ENCODE measurements around the gene ERN1. TPM values are rescaled to one million over a fixed set of nuclear protein-coding genes. Genes with fewer than 3 reads are reported as not detected.

ERN1 gene
- polyA plus RNA-seq, 1 donor from 2014 or later = 2.3 TPM

GRCh38 chr17:64048805-64049204, 81.1 kb downstream of the ERN1 start:
- no peak overlapping the region for H3K4me3 ChIP-seq (ENCODE audit: low read length)
- H4K20me1 ChIP-seq (ENCODE audit: insufficient read depth) = no peaks in the 10 kb centered on the region
- H3K36me3 ChIP-seq (ENCODE audit: insufficient read depth, low read length) = no peaks in the 10 kb centered on the region
- H3K79me2 ChIP-seq (replicated peaks; ENCODE audit: insufficient read depth, low read length) = no peaks in the 10 kb centered on the region
- H3K4me2 ChIP-seq (ENCODE audit: low read length) = no peak overlapping the region
- no peaks in the 10 kb centered on the region for H3K27me3 ChIP-seq (ENCODE audit: insufficient read depth, low read depth, low read length)
- H3F3A ChIP-seq (ENCODE audit: insufficient read depth, low read length, poor library complexity, severe bottlenecking) = no peaks in the 10 kb centered on the region
- no peaks in the 10 kb centered on the region for H3K9me2 ChIP-seq (ENCODE audit: insufficient read depth, low read length)
- no peak overlapping the region for H2AFZ ChIP-seq (ENCODE audit: low read depth, low read length)
- H3K9ac ChIP-seq (ENCODE audit: low read length) = no peak overlapping the region
- no peaks in the 10 kb centered on the region for H3K9me3 ChIP-seq (ENCODE audit: low read length)
- no peak overlapping the region for H3K27ac ChIP-seq (ENCODE audit: low read length)
- TF ChIP-seq SMC3 (conservative IDR thresholded peaks at IDR 0.05; ENCODE audit: poor library complexity) = no peak
- no peak for TF ChIP-seq CTCF (IDR thresholded peaks at IDR 0.05; ENCODE audit: poor library complexity, severe bottlenecking)
- TF ChIP-seq RAD21 (conservative IDR thresholded peaks at IDR 0.05) = no peak
- no peak for TF ChIP-seq EP300 (conservative IDR thresholded peaks at IDR 0.05; ENCODE audit: poor library complexity, severe bottlenecking)
- TF ChIP-seq TAF1 (IDR thresholded peaks at IDR 0.05; ENCODE audit: low read depth) = no peak

- Histone ChIP-seq H3K79me2 (replicated peaks; ENCODE audit: insufficient read depth, low read length) (no peaks in the 10 kb centered on the region), H3K36me3 (ENCODE audit: insufficient read depth, low read length) (no peaks in the 10 kb centered on the region), H3K4me3 (ENCODE audit: low read length) (no peak overlapping the region), H3K9me3 (ENCODE audit: low read length) (no peaks in the 10 kb centered on the region), H3K27ac (ENCODE audit: low read length) (no peak overlapping the region), H3F3A (ENCODE audit: insufficient read depth, low read length, poor library complexity, severe bottlenecking) (no peaks in the 10 kb centered on the region), H4K20me1 (ENCODE audit: insufficient read depth) (no peaks in the 10 kb centered on the region), H2AFZ (ENCODE audit: low read depth, low read length) (no peak overlapping the region), H3K4me2 (ENCODE audit: low read length) (no peak overlapping the region), H3K9me2 (ENCODE audit: insufficient read depth, low read length) (no peaks in the 10 kb centered on the region), H3K9ac (ENCODE audit: low read length) (no peak overlapping the region), H3K27me3 (ENCODE audit: insufficient read depth, low read depth, low read length) (no peaks in the 10 kb centered on the region)
- TF ChIP-seq POLR2AphosphoS5 (IDR thresholded peaks at IDR 0.05) = no peak
- TF ChIP-seq EZH2 (IDR thresholded peaks at IDR 0.05; ENCODE audit: borderline replicate concordance, insufficient read depth, low read length, poor library complexity, severe bottlenecking) = no peak
- no peak for TF ChIP-seq TAF1 (IDR thresholded peaks at IDR 0.05; ENCODE audit: low read depth)
- no peak for TF ChIP-seq REST (IDR thresholded peaks at IDR 0.05; ENCODE audit: borderline replicate concordance)
- TF ChIP-seq CTCF (IDR thresholded peaks at IDR 0.05; ENCODE audit: poor library complexity, severe bottlenecking) = no peak
- no peak for TF ChIP-seq RAD21 (conservative IDR thresholded peaks at IDR 0.05)
- no peak for TF ChIP-seq EP300 (conservative IDR thresholded peaks at IDR 0.05; ENCODE audit: poor library complexity, severe bottlenecking)
- TF ChIP-seq SMC3 (conservative IDR thresholded peaks at IDR 0.05; ENCODE audit: poor library complexity) = no peak
- TF ChIP-seq MXI1 (conservative IDR thresholded peaks at IDR 0.05; ENCODE audit: poor library complexity, severe bottlenecking) = no peak
Measured at GRCh38 chr17:64045176-64045575, 84.8 kb downstream of the ERN1 start.

Measured in neural cell (in vitro differentiated cells).